NCI-H2081 (cell line): ENCODE results near the gene SRCIN1.
A peak's percentile ranks its signal among the peaks of the same experiment; 100 is the strongest.

Experiments
- DNase-seq, 2 experiments: peaks; one replicate each; lab custom pipeline; 2025; lab: John Stamatoyannopoulos, UW

Gene SRCIN1

DNA sequence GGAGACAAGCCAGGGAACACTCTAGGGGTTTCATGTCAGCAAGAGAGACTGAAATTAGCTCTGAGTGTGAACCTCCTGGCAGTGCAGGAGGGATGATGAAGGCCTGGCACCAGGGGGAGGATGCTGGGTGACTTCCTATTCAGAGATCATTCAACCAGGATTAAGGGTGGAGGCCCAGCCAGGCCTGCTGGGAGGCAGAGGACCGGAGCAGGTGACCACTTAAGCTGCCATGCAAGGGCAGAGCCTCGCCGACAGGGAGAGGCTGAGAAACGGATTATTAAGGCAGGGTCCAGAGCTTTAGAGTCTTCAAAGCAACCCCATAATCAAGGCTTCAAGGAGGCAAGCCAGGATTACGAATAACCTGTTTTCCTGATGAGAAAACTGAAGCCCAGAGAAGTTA lies 10.6 kb upstream of the SRCIN1 start:
- no peak for DNase-seq

DNA sequence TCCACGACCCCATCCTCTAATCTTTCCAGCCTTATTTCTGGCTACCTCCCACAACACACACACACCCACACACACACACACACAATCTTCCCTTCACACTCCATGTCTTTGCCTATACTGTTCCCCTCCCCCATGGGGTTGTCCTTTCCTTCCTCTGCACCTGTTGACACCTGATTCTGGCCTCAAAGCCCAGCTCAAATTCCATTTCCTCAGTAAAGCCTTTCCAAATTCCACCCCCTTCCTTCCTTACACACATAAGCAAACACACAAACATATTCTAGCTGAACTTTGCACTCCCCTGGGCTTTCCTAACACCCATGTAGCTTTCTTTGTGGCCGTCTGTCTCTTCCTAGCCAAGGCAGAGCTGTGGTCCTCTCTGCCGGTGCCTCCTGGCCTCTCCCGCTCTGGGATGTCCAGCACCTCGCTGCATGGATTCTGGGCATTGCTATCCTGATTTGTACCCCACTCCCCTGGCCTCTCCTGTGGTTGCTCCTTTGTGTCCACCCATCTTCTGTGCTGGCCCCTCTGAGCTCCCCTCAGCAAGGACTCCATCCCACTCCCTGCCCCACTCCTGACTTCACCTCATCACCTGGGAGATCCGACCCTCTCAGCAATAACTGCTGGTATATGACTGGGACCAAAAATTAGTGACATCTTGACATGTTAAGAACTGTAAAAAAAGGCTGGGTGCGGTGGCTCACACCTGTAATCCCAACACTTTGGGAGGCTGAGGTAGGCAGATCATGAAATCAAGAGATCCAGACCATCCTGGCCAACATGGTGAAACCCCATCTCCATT lies 8.4 kb upstream of the SRCIN1 start:
- DNase-seq: no peak

DNA sequence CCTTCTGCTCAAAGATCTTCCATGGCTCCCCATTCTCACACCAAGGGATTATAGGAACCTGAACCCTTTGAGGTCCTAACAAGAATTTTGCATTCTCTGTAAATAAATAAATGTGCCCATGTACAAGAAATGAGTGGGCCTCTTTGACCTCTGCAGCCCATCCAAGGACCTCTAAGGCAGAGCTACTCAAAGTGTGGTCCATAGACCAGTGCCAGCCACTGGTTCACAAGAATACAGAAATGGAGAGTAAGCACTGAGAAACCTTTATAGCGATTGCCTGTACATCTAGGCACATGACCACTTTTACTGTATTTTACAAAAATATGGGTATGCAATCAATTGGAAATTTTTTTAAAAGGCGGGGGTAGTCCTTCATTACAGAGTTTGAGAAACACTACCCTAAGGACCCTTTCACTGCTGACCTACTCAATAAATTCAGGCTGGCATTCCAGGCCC lies 7.8 kb upstream of the SRCIN1 start:
- DNase-seq: no peak

DNA sequence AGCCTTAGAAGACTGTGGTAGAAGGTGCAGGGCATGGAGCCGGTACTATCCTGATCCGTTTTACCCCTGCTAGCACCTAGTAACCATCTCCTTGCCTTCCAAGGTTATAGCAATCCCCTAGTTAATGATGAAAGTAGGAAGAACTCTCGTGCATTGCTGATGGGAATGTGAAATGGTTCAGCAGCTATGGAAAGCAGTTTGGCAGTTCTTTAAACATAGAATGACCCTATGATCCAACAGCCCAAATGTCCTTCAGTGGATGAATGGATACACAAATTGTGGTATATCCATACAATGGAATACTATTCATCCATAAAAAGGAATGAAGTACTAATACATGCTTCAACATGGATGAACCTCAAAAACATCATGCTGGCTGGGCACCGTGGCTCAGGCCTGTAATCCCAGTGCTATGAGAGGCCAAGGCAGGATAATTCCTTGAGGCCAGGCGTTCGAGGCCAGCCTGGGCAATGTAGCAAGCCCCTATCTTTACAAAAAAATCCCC lies 6.2 kb upstream of the SRCIN1 start:
- no peak for DNase-seq

DNA sequence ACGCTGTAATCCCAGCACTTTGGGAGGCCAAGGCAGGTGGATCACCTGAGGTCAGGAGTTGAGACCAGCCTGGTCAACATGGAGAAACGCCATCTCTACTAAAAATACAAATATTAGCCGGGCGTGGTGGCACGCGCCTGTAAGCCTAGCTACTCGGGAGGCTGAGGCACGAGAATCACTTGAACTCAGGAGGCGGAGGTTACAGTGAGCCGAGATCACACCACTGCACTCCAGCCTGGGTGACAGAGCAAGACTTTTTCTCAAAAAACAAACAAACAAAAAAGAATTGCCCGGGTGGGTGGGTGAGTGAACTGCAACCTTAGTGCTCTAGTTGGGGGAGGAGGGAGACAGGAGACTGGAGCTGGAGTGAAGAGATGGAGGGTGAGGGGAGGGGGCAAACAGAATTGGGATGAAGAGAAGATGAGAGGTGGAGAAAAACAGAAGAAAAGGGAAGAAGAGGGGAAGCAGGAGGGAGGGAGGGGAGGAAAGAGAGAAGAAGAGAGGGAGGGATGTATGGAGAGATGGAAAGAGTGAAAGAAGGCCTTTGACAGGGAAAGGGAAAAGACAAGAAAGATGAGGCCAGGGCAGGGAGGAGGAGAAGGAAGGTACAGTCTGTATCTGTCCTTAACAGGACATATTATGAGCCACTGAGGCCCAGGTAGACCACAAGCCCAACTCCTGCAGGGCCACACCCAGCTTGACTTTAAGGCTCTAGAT lies 5.5 kb upstream of the SRCIN1 start:
- DNase-seq: no peak

DNA sequence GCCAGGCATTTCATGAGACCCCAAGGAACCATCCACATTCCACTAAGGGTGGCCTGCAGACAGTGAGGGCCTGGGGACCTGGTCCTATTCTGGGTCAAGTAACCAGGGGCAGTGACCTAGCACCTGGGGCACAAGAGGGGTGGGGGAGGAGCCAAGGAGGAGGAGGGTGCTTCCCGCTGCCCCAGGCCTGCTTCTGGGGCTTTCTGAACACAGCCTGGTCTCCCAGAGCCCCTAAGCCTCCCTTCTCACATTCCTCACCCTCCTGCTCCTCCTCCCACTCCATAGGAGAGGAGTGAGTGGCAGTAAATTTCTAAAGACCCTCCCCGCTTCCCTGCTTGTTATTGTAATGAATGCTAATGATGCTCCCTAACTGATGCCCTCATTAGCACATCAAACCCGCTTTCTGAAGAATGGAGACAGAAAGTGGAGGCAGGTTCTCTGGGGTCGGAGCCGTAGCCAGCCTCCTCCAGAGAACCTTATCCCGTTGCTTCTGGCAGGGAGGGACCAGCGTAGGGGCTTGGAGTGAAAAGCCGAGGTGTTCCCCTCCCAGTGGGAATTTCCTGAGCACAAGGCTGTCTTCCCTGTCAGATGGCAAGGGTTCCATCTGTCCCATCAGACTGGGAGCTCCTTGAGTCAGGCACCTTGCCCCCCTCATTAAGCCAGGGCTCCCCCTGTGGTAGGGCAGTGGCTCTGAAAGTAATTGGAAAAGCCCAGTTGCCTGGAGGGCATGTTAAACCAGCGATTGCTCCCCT lies 3.7 kb upstream of the SRCIN1 start:
- DNase-seq: no peak

DNA sequence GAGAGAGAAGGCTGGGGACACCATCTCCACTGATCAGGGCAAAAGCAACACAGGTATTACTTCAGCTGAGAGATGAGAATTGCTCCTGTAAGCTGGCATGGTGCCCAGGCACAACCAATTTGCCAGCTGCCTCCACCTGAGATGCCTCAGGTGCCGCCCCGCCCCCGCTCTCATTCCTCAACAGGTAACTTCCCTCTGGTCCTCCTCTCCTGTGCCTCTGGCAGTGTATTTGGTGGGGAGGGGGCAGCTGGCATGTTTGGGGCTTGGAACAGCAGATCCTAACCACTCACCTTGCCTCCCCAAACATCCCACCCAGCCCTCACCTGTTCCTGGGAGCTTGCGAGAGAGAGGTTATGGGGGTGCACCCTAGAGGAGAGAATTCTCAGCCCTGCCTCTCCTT lies 2.9 kb upstream of the SRCIN1 start:
- DNase-seq: peak; percentile 65 to 76

DNA sequence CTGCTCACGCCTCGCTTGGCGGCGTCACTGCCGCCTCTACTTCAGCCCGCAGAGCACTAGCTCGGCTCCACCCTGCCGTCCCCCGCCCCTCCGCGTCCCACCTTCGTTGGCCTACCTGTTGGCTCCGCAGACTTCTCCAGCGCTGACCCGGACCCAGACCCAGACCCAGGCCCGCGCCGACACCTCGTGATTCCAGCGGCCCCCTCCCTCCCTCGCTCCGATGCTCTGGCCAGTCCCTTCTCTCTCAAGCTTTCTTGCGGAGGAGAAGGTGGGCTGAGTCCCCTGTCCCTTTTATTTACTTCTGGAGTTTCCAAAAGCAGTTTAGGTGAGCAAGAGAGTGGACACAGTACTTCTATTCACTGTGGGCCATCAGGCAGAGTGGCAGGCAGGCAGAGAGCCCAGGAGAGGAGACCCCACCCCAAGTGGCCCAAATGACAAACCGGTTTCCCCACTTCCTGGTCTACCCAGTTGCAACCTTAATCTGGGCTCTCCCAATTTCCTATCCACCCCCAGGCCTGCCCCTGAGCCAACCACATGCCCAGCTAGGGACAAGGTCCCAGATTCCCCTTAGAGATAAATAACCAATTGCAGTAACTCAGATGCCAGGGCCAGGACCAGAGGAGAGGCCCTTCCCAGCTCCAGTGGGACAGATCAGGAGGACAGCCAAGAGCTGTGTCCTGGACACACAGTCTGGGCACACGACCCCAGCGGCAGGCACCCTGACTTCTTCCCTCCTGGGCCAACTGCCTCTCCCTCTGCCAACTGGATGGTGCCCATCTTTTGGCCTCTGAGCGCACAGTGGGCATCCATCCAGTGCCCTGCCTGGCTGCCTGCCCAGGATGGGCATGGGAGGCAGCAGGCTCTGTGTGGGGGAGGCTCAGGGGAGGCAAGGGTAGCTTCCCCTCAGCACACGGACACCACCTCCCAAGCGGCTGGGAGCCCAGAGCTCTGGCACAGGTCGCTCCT lies 1.2 kb upstream of the SRCIN1 start:
- DNase-seq: peak in 1 of 2 experiments; percentile 39

DNA sequence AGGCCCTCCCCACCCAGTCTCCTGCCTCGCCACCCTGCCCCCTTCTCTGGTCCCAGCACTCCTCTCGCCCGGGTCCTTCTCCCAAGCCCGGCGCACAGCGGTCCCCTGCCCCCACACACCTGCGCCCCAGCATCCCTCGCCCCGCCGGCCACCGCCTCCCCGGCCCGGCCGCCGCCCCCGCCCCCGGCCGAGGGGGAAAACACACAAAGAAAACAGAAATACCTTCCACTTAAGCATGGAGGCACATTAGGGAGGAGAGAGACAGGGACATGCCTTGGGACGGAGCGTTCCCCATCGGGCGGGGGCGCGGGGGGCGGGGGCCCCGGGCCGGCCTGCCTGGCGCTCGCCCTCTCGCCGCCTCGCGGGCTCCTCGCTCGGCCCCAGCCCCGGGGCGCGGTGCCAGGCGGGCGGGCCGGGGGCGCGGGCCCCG lies 326 bp downstream of the SRCIN1 start:
- peak in 1 of 2 experiments; percentile 42 for DNase-seq

DNA sequence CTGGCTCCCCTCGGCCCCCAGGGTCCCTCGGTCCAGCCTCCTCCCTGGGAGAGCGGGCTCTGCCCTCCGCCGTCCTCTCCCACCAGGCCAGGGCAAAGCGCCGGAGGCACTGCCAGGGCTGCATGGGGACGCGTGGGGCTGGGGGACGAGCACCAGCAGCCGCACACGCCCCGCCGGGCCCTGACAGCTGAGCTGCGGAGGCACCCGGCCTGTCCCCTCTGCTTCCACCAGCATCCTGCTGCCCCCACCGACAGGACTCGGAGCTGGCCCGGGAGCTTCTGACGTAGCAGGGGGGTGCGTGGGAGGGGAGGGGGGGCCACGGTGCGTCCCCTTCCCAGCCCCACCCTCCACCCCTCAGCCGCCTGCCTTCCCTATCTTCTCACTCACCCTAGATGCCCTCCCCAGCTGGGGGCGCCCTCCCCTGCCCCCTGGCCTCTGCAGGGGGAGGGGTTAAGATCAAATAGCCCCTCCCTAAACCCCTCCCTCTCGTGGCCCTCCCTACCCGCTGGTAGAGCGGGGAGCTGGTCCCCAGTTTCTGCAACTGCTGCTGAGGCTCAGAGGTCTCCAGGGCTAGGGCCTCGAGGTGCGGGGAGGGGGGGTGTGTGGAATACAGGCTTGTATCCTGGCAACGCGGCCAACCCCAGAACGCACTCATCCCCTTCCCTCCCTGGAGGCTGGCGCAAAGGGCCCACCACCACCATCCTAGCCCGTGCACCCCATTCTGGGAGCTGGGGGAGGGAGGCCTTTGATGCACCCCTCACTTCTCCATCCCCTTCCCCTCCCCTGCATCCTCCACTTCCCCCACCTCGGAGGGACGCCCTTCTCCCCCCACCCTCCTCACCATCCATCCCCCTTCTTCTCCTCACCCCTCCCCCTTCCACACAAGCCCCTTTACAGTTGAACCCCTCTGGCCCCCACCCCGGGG lies 1.0 kb downstream of the SRCIN1 start:
- DNase-seq: no peak

DNA sequence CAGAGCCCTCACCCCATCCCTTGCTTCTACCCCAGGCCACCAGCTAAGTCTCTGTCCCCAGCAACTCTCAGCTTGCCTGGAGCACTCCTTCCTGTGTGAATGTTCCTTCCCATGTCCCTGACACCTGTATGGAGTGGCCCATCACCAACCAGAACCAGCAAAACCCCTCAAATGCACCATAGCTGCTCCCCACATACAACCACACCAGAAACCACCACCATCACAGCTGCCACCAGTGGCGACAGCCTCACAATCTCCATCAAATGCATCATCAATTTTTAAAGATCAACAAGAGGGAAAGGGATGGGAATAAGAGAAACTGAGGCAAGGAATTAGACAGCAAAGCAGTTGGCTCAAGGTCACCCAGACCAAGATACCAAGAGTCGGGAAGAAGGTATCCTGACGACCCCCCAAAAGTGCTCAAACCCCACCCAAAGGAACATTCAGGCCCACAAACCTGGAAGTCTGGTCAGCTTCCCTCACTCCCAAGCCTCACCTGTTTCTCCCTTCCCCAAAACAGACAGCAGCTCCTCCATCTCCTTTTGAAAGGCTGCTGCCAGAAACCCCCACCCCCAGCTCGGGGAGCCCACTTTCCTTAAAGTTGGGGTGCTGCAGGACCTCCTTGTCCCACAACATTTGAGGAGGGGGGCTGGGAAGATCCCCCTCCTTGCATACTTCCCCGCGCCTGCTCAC lies 1.8 kb downstream of the SRCIN1 start:
- no peak for DNase-seq

DNA sequence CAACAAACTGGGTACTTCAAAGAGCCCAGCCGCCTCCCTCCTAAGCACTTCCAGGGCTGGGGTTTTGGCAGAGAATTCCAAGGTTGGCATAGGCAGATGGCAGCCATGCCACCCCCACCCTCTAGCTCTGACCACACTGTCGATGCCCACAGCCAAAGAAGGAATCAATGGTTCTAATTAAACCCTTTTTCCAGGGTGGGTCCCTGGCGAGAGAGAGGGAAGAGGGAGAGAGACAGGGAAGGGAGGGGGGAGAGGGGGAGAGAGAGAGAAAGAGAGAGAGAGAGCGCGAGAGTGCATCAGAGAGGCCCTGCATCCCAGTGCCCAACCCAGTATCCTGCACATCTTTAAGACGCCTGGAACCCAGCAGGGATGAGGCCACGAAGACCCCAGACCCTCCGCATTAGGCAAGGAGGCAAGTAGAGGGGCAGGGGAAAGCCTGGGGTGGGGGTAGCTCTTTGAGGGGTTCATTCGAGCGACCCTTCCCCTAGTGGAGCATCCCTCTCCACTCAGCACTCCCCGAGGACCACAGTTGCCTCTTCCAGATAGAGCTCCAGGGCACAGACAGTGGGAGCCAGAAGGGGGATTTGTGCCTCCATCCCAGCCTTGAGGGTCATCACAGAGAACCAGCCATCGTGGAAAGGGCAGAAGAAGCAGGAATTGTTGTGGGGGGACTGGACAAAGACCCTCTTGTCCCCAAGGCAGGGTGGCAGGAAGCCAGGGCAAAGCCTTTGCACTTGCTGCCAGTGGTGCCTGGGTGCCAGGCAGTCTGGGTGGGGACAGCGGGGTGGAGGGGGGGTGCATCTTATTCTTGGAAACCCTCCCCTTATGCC lies 2.6 kb downstream of the SRCIN1 start:
- DNase-seq: no peak

DNA sequence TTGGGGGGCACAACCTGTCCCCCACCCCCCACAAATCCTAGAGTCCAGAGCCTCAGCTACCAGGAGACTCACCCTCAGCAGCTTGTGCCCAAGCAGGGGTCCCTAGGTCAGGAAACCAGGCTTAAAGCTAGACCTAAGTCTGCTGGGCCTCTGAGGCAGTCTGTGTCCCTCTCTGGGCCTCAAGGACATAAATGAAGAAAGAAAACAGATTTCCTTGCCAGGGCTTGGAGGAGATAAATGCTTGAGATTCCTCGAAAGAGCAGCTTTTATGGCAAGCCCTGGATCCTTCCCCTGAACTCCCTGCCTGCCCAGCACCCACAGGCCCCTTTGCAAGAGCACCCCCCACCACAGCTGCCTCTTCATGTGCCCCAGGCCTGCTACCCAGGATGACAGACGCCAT lies 3.3 kb downstream of the SRCIN1 start:
- DNase-seq: no peak

DNA sequence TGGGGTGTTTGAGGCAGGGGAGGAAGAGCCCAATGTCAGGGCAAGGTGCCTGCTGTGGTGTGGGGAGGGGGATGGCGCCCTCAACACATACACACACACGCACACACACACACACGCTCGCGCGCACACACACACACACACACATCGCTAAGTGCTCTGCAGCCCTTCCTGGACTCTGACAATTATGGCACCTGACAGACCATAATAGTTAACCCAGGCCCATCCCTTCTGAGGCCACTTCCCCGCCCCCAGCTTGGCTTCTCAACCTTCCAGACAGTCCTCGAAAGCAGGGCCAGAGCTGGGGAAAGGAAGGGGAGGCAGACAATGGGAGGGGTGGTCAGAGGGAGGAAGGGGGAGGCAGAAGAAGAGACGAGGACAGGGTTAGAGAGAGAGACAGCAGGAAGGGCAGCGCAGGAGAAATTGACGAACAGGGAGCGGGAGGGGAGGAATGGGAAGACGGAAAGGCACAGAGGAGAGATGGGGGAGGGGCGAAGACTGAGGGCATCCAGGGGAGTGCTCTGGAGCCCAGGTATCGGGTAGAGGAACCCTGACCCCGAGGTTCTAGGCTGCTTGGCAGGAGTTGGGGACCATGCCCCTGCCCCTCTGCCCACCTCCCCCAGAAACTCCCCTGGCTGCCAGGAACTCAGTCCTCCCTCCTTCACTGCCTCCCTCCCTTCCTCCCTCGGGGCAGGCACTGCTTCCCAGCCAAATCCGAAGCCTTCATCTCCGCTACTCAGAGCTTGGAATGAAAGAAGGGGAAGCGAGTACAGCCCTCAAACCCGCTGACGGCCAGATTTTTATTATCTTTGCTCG lies 4.0 kb downstream of the SRCIN1 start:
- DNase-seq: peak; percentile 19 to 36

DNA sequence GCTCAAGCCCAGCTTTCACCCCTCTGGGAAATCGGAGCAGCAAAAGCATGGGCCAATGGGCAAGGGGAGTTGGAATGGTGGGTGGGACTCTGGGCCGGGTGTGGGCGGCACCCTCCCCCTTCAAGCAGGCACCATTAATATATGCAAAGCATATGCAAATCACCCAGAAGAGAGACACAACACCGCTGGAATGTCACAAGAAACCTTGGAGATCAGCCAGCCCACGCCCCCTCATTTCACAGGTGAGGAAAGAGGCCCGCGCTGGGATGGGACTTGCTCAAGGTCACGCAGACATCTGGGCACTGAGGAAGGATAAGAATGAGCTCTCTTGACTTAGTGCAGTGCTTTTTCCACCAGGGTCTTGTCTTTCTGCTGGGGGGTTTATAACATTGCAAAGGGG lies 4.8 kb downstream of the SRCIN1 start:
- no peak for DNase-seq

DNA sequence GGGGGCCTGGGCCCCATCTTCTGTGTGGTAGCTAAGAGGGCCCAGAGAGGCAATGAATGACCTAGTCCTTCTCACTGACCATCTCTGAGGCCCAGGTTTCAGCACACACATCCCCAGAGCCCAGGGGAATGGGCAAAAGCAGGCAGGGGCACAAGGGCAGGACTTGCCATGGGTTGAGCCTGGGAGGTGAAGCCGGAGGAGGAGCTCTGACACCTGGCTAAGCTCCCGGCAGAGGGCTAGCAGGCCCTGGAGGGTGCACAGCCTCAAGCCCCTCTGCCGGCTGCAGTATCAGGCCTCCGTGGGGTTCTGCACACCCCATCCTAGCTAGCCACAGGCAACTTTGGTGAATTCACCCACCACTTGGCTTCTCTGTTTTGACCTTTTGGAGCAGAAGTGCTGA lies 5.3 kb downstream of the SRCIN1 start:
- DNase-seq: no peak

DNA sequence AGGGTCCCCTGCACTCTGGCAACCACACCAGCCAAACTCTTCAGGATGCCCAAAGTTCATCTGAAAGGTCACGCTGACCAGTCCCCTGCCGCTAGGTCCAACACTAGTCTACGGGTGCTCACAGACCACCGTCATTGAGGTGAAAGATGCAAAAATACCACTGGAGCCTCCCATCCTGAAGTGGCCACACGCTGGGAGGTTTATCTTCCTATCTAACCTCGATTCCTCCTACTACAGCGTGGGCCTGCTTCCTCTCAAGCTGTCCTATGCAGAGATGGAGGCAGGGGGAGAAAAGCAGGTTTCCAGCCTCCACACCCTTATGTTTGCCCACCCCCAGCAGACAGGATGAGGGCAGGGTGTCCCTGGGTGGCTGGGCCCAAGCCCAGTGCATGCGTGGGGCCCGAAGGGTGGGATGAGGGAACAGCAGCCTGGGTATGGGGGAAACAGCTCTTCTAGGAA lies 6.3 kb downstream of the SRCIN1 start:
- DNase-seq: no peak

DNA sequence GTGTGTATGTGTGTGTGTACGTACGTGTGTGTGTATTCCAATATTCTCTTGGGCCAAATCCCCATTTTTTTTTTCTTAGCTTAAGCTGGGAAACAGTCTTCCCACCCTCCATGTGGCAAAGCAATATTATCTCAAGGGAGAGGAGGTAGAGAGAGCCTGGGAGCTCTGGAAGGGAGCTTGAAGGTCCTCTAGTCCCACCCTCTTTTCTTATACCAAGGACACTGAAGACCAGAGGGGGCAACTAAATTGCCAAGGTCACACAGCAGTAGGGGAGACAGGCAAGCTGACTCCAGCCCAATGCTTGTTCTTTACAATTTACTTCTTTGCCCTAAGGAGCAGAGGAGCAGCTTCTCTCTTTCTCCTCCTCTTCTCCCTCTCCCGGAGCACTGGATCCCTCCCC lies 6.8 kb downstream of the SRCIN1 start:
- DNase-seq: no peak
